C4-2B (cell line): Measurements from ENCODE around the gene TMEFF2.

ENCODE experiments used
- CTCF ChIP-seq: fragments of 450-650 bp; conservative IDR thresholded peaks from 2 replicates; pipeline ENCODE4 v1.5.1; 2017; ENCODE audit warnings: mild to moderate bottlenecking
- ZFX ChIP-seq: fragments of 450-650 bp; IDR thresholded peaks from 2 replicates; pipeline ENCODE4 v1.6.1; 2017

- TF ChIP-seq CTCF (no peak), ZFX (no peak)
Measured at GRCh38 chr2:192067631-192068030, 127.1 kb downstream of the TMEFF2 start.
